Caco-2 (cell line): Measurements from ENCODE around the gene MUC2. TPM values are rescaled to one million over a fixed set of nuclear protein-coding genes. Genes with fewer than 3 reads are reported as not detected.

ENCODE experiments used
- BruUV-seq: library from RNA; stranded (reverse); fragments of 400-500 nt; replicated peaks from 2 replicates; lab custom pipeline; 2021; lab: Mats Ljungman, UMichigan
- CTCF ChIA-PET: fragments of 300-600 bp; sonication (Branson Sonifier 250); formaldehyde crosslinking; loops from one replicate; lab custom pipeline; 2022; ENCODE audit warnings: antibody characterized with exemption; lab: Charles Lee
- POLR2A ChIA-PET: fragments of 300-600 bp; sonication (Branson Sonifier 250); formaldehyde crosslinking; loops from one replicate; lab custom pipeline; 2022; ENCODE audit warnings: antibody characterized with exemption; lab: Charles Lee
- DNase-seq, 2 experiments: peaks; one replicate each; pipeline versions ENCODE4 v3.0.0 to v3.0.0-alpha.2; 2020 to 2022
- H3K27me3 ChIP-seq: replicated peaks from 2 replicates; pipeline ENCODE4 v1.6.0; 2011; ENCODE audit warnings: low read length; ENCODE audit not compliant: control insufficient read depth, insufficient read depth
- H3K36me3 ChIP-seq: 2 replicates; pipeline ENCODE4 v1.5.1; 2011; ENCODE audit warnings: low read length; ENCODE audit not compliant: control insufficient read depth, insufficient read depth
- H3K4me1 ChIP-seq: fragments of 250-450 bp; sonication (Bioruptor Pico); 2 replicates; pipeline ENCODE4 v1.5.1; 2020; ENCODE audit warnings: mild to moderate bottlenecking
- H3K4me3 ChIP-seq: 2 replicates; pipeline ENCODE4 v1.5.1; 2011; ENCODE audit warnings: low read depth, mild to moderate bottlenecking, control low read depth, low read length
- H3K9me3 ChIP-seq: fragments of 250-450 bp; sonication (Bioruptor Pico); 2 replicates; pipeline ENCODE4 v1.5.1; 2020; ENCODE audit warnings: mild to moderate bottlenecking, moderate library complexity
- H3K27ac Mint-ChIP-seq: one replicate; pipeline ENCODE4 v1.8.0; 2022; ENCODE audit warnings: mixed read lengths; ENCODE audit not compliant: unreplicated experiment
- H3K27me3 Mint-ChIP-seq: one replicate; pipeline ENCODE4 v1.8.0; 2022; ENCODE audit warnings: mixed read lengths; ENCODE audit not compliant: insufficient read depth, unreplicated experiment
- H3K36me3 Mint-ChIP-seq: one replicate; pipeline ENCODE4 v1.8.0; 2022; ENCODE audit warnings: mild to moderate bottlenecking, mixed read lengths; ENCODE audit not compliant: insufficient read depth, unreplicated experiment
- H3K4me1 Mint-ChIP-seq: one replicate; pipeline ENCODE4 v1.8.0; 2022; ENCODE audit warnings: low read depth, mixed read lengths; ENCODE audit not compliant: unreplicated experiment
- H3K4me3 Mint-ChIP-seq: one replicate; pipeline ENCODE4 v1.8.0; 2022; ENCODE audit warnings: mild to moderate bottlenecking, moderate library complexity, mixed read lengths; ENCODE audit not compliant: unreplicated experiment
- H3K9me3 Mint-ChIP-seq: one replicate; pipeline ENCODE4 v1.8.0; 2022; ENCODE audit warnings: mixed read lengths; ENCODE audit not compliant: unreplicated experiment
- CTCF ChIP-seq, 2 experiments: fragments of 200-600 bp in 1 of 2; IDR thresholded peaks; 1 replicate in 1 of 2; 2 replicates in 1 of 2; pipeline versions ENCODE4 v1.5.1 to v1.8.0; 2011 to 2022; ENCODE audit warnings: antibody characterized with exemption in 1 of 2, control low read depth in 1 of 2, inconsistent platforms in 1 of 2, low read depth in 1 of 2, low read length in 1 of 2, mild to moderate bottlenecking in 1 of 2, moderate library complexity in 1 of 2; ENCODE audit not compliant: insufficient read depth in 1 of 2, severe bottlenecking in 1 of 2, unreplicated experiment in 1 of 2
- intact Hi-C: fragments of 100-400 bp; cut with micrococcal nuclease; formaldehyde crosslinking; loops from one replicate; pipeline ENCODE4 v1.10.0; 2022; ENCODE audit not compliant: unreplicated experiment
- total RNA-seq: library from RNA; stranded (reverse); gene quantifications from 2 replicates; pipeline ENCODE4 v1.2.3, GENCODE V29; 2022

MUC2 gene
- total RNA-seq, 1 experiment from 2014 or later: 0.05 TPM

DNA sequence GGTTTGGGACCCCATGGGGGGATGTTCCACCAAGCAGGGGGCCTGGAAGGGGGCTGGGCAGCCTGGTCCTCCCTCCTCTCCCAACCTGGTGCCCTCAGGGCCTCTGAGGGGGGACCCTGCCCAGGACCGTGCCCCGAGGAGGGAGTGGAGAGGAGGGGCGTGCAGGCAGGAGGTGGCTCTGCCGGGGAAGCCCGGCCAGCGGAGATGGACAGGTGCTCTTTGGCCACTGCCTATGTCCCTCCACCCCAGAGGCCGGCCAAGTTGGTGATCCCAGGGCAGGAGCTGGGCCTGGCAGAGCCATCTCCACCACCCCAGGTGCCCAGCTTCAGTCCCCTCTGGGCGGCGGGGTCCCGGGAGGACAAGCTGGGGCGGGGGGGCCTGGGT lies 2.4 kb downstream of the MUC2 start:
- Mint-ChIP-seq H3K4me3 (no peak overlapping the region), H3K36me3 (no peaks in the 10 kb centered on the region), H3K27ac (no peak overlapping the region), H3K27me3 (no peaks in the 10 kb centered on the region), H3K4me1 (no peaks in the 10 kb centered on the region), H3K9me3 (no peaks in the 10 kb centered on the region)
- intact Hi-C loops: no loop called here
- POLR2A ChIA-PET: no interaction called here
- Histone ChIP-seq H3K36me3 (no peaks in the 10 kb centered on the region), H3K4me3 (no peak overlapping the region), H3K9me3 (no peaks in the 10 kb centered on the region), H3K4me1 (no peaks in the 10 kb centered on the region), H3K27me3 (no peaks in the 10 kb centered on the region)
- CTCF ChIA-PET: no interaction called here
- no TSS peak for BruUV-seq
- peak in 1 of 2 experiments; percentile 31 for DNase-seq
- no peak for TF ChIP-seq CTCF (IDR thresholded peaks at IDR 0.05; ENCODE audit: insufficient read depth in 1 of 2, low read depth in 1 of 2, low read length in 1 of 2, severe bottlenecking in 1 of 2, unreplicated experiment in 1 of 2)

- Mint-ChIP-seq H3K27me3 (no peaks in the 10 kb centered on the region), H3K36me3 (no peaks in the 10 kb centered on the region), H3K9me3 (no peaks in the 10 kb centered on the region), H3K27ac (no peak overlapping the region), H3K4me1 (no peaks in the 10 kb centered on the region), H3K4me3 (no peak overlapping the region)
- ChIA-PET CTCF (no interaction called here), POLR2A (no interaction called here)
- BruUV-seq: no TSS peak
- H3K4me1 ChIP-seq: no peaks in the 10 kb centered on the region
- intact Hi-C loops: no loop called here
- H3K9me3 ChIP-seq: no peaks in the 10 kb centered on the region
- no peak for TF ChIP-seq CTCF (IDR thresholded peaks at IDR 0.05; ENCODE audit: insufficient read depth in 1 of 2, low read depth in 1 of 2, low read length in 1 of 2, severe bottlenecking in 1 of 2, unreplicated experiment in 1 of 2)
- no peaks in the 10 kb centered on the region for H3K27me3 ChIP-seq
- H3K4me3 ChIP-seq: no peak overlapping the region
- H3K36me3 ChIP-seq: no peaks in the 10 kb centered on the region
- peak in 1 of 2 experiments; percentile 30 for DNase-seq
Observed at GRCh38 chr11:1077417-1078119, 2.9 kb downstream of the MUC2 start.

- no peaks in the 10 kb centered on the region for H3K36me3 Mint-ChIP-seq
- no peak for TF ChIP-seq CTCF (IDR thresholded peaks at IDR 0.05; ENCODE audit: insufficient read depth in 1 of 2, low read depth in 1 of 2, low read length in 1 of 2, severe bottlenecking in 1 of 2, unreplicated experiment in 1 of 2)
Observed at GRCh38 chr11:1078191-1078601, 3.5 kb downstream of the MUC2 start.

More at GRCh38 chr11:1078191-1078601, 3.5 kb downstream of the MUC2 start:
- intact Hi-C loops: no loop called here
- H3K4me3 Mint-ChIP-seq: no peak overlapping the region
- Histone ChIP-seq H3K4me3 (no peak overlapping the region), H3K9me3 (no peaks in the 10 kb centered on the region), H3K36me3 (no peaks in the 10 kb centered on the region), H3K4me1 (no peaks in the 10 kb centered on the region), H3K27me3 (no peaks in the 10 kb centered on the region)
- H3K9me3 Mint-ChIP-seq: no peaks in the 10 kb centered on the region
- H3K4me1 Mint-ChIP-seq: no peaks in the 10 kb centered on the region
- no peak overlapping the region for H3K27ac Mint-ChIP-seq
- CTCF ChIA-PET: no interaction called here
- no TSS peak for BruUV-seq
- POLR2A ChIA-PET: no interaction called here
- DNase-seq: peak in 1 of 2 experiments; percentile 29
- no peaks in the 10 kb centered on the region for H3K27me3 Mint-ChIP-seq
